SW480 (cell line): ENCODE data around the gene MAGI2.

ENCODE experiments used
- DNase-seq: peaks from one replicate; pipeline ENCODE4 v3.0.0-alpha.2; 2016; ENCODE audit warnings: low spot score

MAGI2 gene

GRCh38 chr7:78081344-78081743, 1372.1 kb downstream of the MAGI2 start:
- no peak for DNase-seq

DNA sequence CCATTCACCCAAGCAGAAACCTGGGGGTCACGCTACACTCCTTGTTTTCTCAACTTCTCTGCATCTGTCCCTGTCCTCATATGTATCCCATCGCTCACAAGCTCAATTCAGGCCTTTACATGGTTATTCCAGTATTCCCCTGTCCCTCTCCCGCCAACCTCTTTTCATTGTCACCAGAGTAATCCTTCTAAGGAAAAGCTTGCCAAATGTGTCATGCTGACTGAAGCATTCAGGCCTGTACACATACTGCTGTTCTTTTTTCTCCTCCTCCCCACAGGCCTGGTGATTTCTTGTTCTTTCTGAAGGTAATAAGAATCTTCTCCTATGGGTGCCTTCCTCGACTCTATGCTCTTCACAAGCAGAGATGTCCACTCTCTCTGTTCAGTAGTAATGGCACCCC, 1372.7 kb downstream of the MAGI2 start:
- DNase-seq, result no peak

- no peak for DNase-seq
Measured at GRCh38 chr7:78080241-78080640, 1373.2 kb downstream of the MAGI2 start.

DNA sequence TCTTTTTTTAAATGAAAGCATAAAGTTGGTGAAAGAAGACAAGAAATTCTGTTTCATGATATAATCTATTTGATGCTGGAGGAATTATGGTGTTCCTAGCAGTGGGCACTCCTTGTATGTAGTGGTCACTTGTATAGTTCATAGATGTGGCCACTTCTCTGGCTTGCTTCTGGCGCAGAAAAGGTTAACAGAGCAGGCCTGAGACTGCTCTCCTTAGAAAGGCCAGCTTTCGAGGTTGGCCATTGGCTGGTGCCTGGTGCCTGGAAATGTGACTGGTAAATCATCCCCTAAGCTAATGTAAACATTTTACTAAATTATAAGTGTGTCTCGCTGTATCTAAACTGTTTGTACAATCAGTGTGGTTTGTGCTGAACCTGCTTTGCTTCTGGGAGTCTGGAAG, 1378.8 kb downstream of the MAGI2 start:
- no peak for DNase-seq

DNA sequence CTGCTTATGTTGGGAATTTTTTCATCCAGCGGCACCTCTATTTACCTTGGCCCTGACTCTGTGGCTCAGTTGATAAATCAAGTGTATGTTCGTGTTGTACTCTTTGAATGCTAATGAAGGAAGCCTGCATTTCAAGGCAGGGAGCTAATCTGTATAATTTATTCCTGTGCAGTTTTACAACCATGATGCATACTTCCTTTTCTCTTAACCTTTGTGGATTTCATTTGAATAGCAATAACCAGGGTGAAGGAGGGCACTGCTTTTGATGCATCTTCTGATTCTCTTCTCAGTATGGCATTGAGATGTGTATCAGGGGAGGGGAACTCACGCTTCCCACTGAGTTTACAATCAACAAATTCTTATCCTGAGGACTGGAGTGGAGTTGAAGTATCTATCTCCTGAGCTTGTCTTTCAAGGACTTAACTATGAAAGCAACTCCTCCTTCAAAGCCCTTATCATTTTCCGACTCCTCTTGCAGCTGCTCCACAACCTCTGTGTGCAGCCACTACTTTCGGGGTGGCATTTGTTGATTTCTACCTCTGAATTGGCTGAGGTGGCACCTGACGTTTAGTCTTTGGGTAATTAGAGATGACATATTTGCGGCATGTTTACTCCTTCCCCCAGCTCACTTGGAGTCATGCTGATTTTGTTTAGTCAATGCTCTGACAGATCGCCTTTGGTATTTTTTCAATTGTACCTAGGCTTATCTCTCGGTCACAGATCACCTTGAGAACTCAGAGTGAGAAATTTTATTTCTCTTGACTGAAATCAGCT, 1379.7 kb downstream of the MAGI2 start:
- no peak for DNase-seq

- DNase-seq, result no peak
Measured at GRCh38 chr7:78072201-78072590, 1381.3 kb downstream of the MAGI2 start.

GRCh38 chr7:78071491-78072200, 1381.8 kb downstream of the MAGI2 start:
- no peak for DNase-seq

DNA sequence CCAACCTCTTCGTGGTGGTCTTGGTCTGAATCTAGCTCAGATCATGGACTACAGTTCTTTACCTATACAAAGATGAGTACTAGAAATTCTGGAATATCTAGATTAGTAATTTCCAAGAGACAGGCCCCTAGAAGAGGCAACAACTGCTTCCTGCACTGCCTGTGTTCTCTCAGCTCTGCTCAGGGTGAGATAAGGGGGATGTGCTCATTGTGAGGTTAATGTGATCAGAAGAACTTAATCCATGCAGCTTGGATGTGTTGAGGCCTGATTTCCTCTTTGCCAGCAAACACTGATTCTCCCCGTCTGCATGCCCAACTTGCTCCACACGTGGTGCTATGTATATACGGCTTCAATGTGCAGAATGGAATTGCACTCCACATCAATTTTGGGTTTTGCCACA, 1386.9 kb downstream of the MAGI2 start:
- no peak for DNase-seq

DNA sequence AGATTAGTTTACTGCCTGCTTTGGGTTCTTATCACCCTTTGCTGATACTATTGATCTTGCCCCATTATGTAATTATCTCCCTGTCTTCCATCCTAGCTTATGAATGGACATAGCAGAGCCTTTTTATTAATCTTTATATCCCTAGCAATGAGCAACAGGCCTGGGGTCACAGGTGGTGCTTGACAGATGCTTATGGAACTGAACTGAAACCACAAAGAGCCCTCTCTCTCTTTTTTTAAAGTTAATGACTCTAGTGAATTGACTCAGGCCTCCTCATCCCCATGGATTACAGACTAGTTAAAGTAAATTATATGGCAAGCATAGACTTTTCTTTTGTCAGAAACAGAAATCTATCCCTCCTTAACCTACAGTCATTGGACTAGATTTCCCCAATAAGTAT, 1389.7 kb downstream of the MAGI2 start:
- no peak for DNase-seq

GRCh38 chr7:78062214-78062613, 1391.3 kb downstream of the MAGI2 start:
- no peak for DNase-seq

- DNase-seq, result no peak
Measured at GRCh38 chr7:78057571-78057970, 1395.9 kb downstream of the MAGI2 start.

GRCh38 chr7:78055599-78055998, 1397.9 kb downstream of the MAGI2 start:
- DNase-seq, result no peak

GRCh38 chr7:78055001-78055573, 1398.4 kb downstream of the MAGI2 start:
- no peak for DNase-seq

DNA sequence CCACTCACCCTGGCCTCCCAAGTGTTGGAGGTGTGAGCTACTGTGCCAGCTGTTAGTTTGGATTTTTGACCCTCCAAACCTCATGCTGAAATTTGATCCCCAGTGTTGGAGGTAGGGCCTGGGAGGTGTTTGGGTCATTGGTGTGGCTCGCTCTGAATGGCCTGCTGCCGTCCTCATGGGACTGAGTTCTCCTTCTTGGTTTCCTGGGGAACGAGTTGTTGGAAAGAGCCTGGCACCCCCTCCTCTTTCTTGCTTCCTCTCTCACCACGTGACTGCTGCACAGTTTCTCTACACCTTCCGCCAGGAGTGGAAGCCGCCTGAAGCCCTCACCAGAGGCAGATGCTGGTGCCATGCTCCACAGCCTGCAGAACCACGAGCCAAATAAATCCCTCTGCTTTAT, 1401.4 kb downstream of the MAGI2 start:
- DNase-seq, result no peak

DNA sequence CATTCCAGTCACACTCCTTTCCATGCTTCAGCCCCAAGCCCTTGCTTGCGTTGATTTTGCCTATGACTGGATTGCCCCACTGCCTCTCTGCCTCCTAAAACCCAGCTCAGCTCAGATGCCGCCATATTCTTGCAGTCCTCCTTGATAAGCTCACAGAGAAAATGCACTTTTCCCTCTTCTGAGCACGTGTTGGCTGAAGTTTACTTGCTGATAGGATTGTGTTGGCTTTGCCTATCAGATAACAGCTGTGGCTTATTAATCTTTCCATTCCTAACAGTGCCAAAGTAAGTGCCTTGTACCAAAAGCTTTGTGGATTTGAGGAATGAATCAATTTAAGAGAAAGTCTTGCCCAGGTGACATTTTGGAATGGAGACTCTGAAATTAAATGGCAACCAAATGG, 1405.7 kb downstream of the MAGI2 start:
- no peak for DNase-seq

DNA sequence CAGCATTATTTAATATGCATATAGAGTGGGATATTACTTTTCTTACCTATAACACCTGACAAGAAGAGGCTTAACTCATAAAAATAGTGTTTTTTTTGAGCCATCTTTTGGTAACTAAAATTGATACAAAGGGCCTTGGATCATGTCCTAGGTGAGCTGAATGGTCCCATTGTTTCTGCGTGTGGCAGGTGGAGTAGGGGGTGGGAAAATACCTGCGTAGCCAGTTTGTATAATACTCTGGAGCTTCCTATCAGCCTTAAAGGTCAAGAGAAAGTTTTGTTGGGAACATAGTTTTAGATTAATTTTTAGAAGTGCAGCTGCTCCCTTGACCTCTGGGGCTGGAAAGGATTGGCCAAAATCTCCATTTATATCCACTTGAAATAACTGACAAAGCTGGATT, 1410.3 kb downstream of the MAGI2 start:
- DNase-seq, result no peak

DNA sequence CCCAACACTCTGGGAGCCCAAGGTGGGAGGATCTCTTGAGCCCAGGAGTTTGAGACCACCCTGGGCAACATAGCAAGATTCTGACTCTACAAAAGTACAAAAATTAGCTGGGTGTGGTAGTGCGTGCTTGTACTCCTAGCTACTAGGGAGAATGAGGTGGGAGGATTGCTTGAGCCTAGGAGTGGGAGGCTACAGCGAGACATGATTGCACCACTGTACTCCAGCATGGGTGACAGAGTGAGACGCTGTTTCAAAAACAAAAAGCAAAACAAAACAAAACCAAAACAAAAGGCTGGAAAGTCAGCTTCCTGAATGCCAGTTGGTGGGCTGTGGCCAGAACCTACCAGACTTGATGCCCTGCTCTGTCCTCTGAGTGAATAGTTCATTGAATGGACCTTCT, 1412.0 kb downstream of the MAGI2 start:
- no peak for DNase-seq

DNA sequence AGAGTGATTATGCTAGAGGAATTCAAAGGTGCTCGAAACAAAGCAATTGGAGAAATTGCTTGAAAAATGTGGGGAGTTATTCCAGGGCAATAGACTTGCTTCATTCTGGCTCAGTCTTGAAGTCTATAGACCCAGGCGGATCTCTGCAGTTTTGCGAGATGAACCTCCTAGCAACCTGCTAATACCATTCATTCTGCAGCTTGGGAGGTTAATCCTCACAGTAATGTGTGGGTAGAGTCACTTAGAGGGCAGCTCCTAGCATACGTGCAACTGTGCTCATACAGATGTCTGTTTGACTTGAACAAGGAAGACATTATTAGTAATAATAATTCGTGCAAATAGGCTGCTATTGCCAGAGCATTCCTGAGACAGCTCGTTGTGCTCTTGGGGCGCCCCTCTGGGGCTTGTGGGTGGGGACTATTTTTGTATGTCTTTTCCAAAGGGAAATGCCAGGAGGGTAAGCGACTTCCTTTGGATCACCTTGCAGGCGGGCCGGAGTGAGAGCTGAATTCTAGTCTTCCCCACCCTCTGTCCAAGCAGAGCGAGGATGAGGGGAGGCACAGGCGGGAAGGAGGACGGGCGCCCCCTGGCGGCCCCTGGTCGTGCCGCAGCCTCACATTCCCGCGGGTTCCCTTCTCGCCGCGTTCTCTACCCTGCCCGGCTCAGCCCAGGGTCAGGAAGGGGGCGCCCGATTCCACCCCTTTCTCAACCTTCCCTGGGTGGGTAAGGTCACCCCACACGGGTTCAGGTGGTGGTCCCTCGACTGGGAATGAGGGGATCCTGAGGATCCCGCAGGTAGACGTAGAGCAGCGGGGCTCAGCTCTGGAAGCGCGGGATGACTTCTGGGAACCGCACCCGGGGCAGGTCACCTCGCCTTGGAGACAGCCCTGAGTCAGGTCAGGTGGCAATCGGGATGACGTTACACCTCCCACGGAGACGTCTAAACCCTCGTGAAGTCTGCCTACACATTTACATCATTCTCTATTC, 1413.4 kb downstream of the MAGI2 start:
- DNase-seq, result no peak

DNA sequence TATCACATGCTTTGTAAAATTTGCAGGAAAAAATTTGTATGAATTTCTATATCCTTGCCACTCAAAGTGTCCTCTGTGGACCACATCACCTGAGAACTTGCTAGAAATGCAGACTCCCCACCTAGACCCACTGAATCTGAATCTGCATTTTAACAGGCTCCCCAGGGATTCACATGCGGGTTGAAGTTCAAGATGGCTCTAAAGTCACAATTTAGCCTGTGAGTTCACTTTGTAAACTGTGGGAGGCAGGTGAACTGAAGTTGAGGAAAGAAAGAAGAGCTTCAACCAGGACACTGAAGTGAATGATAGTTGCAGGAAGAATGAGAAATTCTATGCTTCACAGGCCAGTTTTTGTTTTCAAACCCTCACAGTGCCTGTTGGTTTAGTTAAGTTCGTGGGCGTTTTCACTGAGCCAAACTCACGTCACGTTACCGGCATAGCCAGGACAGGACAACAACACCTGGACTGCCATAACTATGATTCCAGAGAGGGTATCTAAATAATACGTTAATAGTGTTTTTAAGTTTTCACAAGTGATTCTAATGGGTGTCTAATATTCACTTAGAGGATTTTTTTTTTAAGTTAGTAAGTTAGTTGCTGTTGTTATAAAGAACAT, 1414.9 kb downstream of the MAGI2 start:
- no peak for DNase-seq

DNA sequence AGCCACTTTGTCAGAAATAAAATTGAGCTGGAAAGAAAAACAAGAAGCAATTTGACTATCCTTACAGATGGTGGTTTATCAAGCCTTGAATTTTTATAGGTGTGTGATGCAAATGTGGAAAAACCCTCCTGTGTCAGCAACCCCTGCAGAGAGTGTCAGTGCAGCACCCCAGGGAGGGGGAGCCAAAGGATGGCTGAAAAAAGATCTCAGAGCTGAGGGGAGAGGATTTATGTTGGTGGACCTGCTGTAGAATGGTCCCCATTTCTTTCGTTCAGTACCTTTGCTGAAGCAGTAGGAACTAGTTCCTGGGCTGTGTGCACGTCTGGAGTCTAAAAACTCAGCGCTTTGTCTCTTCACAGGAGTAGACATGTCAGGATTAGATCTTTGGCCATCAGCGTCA, 1415.9 kb downstream of the MAGI2 start:
- no peak for DNase-seq

GRCh38 chr7:78033410-78033809, 1420.1 kb downstream of the MAGI2 start:
- DNase-seq, result no peak

DNA sequence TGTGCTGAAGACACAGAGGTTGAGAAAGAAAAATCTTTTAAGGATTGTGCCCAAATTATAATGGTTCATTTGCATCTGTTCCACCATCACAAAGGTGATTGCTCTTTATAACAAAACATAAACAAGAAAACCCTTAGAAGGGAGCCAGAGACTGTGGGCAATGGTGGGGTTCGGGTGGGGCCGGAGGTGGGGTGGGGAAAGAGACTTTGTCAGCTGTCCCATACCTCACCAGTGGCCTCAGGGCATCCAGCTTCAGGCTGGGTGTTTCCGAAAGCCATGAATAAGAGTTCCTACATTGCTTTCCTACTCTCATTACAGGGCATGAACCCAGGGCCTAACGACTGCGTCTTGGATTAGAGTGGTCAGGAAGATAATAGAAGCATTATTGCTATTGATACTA, 1427.0 kb downstream of the MAGI2 start:
- DNase-seq, result no peak
